AG04449 (cell line): ENCODE measurements around the gene GBX1.

Experiments
- CTCF ChIA-PET: fragments of 350-600 bp; formaldehyde crosslinking; extraction: SDS; loops from one replicate; lab custom pipeline; 2021; ENCODE audit warnings: antibody characterized with exemption; lab: Yijun Ruan, JAX
- POLR2A ChIA-PET: fragments of 400-600, 350-600 bp; formaldehyde crosslinking; extraction: SDS; loops from one replicate; lab custom pipeline; 2020; ENCODE audit warnings: antibody characterized with exemption, inconsistent platforms; lab: Yijun Ruan, JAX
- DNase-seq: peaks from one replicate; pipeline ENCODE4 v3.0.0-alpha.2; 2010; ENCODE audit warnings: low read depth, low spot score
- H3K4me3 ChIP-seq: 2 replicates; pipeline ENCODE4 v1.5.1; 2011; ENCODE audit warnings: low read depth, mild to moderate bottlenecking, control low read depth, low read length
- CTCF ChIP-seq: IDR thresholded peaks from one replicate; pipeline ENCODE4 v1.5.1; 2011; ENCODE audit warnings: mild to moderate bottlenecking, moderate library complexity, low read length, control low read depth, inconsistent platforms; ENCODE audit not compliant: insufficient read depth; ENCODE audit errors: missing control alignments

GBX1 gene

DNA sequence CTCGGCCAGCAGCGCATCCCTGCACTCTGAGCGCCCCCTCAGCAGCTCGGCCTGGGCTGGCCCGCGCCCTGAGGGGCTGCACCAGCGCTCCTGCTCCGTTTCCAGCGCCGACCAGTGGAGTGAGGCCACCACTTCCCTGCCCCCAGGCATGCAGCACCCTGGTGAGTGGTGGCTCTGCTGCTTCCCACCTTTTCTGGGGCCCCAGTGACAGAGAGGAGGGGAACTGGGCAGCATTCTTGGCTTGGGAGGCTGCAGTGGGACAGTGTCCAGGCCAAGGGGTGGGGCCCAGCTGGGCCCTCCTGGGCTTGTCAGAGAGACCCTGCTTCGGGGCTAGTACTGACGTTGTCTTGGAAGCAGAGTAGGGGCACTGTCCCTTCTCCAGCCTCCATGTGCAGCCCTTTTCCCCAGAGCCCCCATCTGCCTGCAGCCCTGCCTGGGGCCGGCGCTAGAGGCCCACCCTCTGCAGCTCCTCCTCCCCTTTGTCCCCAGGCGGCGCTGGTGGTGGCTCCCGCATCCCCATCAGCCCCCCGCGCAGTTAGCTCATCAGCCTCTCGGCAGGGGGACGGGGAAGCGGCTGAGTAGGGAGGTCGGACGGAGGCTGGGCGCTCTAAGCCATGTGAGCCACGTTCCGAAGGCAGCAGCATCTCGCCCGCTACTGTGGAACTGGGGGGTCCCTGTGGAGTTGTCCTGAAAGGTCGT, 29.2 kb downstream of the GBX1 start:
- CTCF ChIA-PET, result interaction anchor here (0.8 to 3.8 kb wide), 6 partner anchors 10 to 120 kb away, joined by 3 to 29 read pairs (median 4); partner anchors contain the start of gene GBX1
- POLR2A ChIA-PET, result no interaction called here
- no peak overlapping the region for H3K4me3 ChIP-seq

GRCh38 chr7:151137791-151138152, 29.7 kb downstream of the GBX1 start:
- ChIA-PET CTCF (interaction anchor here (1.3 to 3.8 kb wide), 3 partner anchors 14 to 119 kb away, joined by 3 to 29 read pairs (median 4); partner anchors contain the start of gene GBX1), POLR2A (no interaction called here)
- no peak for DNase-seq
- no peak overlapping the region for H3K4me3 ChIP-seq
- TF ChIP-seq CTCF, result no peak

More for the DNA sequence above, 29.2 kb downstream of the GBX1 start:
- no peak for DNase-seq
- no peak for TF ChIP-seq CTCF

DNA sequence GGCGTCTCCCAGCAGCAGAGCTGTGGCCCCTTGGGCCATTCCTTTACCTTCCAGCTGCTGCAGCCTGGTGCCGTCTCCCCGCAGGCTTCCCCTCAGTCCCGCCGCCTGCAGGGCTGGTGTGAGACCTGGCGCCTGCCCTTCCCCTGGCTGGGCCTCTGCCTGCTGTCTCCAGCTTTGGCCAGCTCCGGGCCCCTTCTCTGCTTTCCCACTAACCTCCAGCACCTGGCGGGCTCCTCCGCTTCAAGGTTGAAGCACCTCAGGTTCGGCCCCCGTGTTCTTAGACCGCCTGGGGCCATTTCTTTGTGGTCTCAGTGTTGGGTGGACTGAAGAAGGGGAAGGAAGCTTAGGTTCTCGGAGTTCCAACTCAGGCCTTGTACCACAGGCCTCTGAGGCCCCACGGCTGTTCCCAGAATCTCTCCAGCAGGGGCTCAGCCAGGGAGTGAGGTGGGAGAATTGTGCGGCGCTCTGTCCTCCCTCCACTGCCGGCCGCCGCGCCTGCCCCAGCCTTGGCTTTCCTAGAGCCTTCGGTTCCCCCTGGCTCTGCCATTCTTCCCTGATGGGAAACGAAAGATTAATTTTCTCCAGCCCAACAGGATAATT, 30.3 kb downstream of the GBX1 start:
- POLR2A ChIA-PET, result no interaction called here
- TF ChIP-seq CTCF, result no peak
- H3K4me3 ChIP-seq, result no peak overlapping the region
- CTCF ChIA-PET, result interaction anchor here (3.8 kb wide), 1 partner anchor 14 kb away, joined by 29 read pairs; no protein-coding TSS in a partner anchor
- DNase-seq, result no peak

GRCh38 chr7:151135866-151136843, 31.3 kb downstream of the GBX1 start:
- ChIA-PET POLR2A (no interaction called here), CTCF (interaction anchor here (1.2 to 1.4 kb wide), 3 partner anchors 12 to 21 kb away, joined by 3 to 10 read pairs (median 4); no protein-coding TSS in a partner anchor)
- TF ChIP-seq CTCF, result no peak
- no peak for DNase-seq
- H3K4me3 ChIP-seq, result no peak overlapping the region

DNA sequence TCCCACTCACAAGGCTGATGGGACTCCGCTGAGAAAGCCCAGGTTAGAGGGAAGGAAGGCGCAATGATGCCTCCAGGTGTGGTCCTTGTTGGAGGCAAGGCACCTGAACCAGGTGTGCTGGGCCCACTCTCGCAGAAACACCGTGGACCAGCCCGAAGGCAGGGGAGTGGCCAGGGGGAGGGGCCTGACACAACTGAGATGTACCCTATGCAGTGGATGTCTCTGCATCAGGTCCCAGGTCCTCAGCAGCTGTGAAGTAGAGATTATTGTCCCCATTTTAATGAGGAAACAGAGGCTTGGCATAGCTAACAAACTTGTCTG, 32.0 kb downstream of the GBX1 start:
- DNase-seq, result no peak
- ChIA-PET CTCF (interaction anchor here (1.2 to 1.4 kb wide), 3 partner anchors 11 to 20 kb away, joined by 3 to 10 read pairs (median 4); no protein-coding TSS in a partner anchor), POLR2A (no interaction called here)
- no peak for TF ChIP-seq CTCF
- no peak overlapping the region for H3K4me3 ChIP-seq
